Central memory CD4-positive, alpha-beta T cell (primary cell): ENCODE results near the gene VIL1.
A peak's percentile ranks its signal among the peaks of the same experiment; 100 is the strongest.

Source experiments
- DNase-seq: peaks from one replicate; pipeline ENCODE4 v3.0.0; 2022

VIL1 gene

DNA sequence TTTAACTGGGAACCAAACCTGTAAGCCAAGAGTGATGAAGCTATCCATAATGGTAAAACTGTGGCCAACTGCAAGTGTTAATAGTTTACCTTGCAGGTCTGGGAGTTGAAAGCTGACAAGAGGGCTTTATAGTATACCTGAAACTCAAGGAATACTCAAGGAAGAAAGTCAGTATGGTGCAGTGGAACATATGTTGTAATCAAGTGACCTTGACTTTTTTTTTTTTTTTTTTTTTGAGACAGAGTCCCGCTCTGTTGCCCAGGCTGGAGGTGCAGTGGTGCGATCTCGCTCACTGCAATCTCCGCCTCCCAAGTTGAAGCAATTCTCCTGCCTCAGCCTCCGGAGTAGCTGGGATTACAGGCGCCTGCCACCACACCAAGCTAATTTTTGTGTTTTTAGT lies 27.6 kb downstream of the VIL1 start:
- DNase-seq: no peak

DNA sequence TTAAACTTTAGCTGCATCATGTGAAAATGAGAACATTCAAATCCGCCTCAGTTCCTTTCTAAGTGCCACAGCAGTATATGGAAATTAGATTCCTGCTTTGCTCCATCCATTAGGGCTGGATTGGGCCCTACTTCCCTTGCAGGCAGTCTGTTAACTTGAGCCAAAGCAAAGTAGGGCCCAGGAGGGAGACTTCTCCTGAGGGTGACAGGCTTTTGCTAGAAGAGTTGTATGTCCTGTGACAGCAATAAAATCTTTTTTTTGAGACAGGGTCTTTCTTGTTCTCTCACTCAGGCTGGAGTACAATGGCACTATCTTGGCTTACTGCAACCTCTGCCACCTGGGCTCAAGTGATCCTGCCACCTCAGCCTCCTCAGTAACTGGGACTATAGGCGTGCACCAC lies 28.1 kb downstream of the VIL1 start:
- DNase-seq: no peak

- DNase-seq: no peak
Measured at GRCh38 chr2:218448934-218449333, 30.0 kb downstream of the VIL1 start.

GRCh38 chr2:218452079-218452478 lies 33.2 kb downstream of the VIL1 start:
- no peak for DNase-seq

GRCh38 chr2:218456849-218457248 lies 37.9 kb downstream of the VIL1 start:
- no peak for DNase-seq

DNA sequence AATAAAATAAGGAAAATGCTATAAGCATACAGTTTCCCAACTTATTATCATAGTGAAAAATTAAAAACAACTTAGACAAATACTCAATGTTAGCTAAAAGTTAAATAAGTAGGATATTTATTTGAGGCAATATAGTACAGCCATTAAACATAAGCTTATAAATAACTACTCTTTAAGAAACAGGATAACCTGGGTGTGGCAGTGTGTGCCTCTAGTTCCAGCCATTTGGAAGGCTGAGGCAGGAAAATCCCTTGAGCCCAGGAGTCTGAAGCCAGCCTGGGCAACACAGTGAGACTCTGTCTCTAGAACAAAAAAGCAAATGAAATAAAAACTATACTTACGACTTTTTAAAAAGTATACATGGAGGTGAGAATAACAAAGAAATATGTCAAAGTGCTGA lies 39.7 kb downstream of the VIL1 start:
- DNase-seq: no peak

DNA sequence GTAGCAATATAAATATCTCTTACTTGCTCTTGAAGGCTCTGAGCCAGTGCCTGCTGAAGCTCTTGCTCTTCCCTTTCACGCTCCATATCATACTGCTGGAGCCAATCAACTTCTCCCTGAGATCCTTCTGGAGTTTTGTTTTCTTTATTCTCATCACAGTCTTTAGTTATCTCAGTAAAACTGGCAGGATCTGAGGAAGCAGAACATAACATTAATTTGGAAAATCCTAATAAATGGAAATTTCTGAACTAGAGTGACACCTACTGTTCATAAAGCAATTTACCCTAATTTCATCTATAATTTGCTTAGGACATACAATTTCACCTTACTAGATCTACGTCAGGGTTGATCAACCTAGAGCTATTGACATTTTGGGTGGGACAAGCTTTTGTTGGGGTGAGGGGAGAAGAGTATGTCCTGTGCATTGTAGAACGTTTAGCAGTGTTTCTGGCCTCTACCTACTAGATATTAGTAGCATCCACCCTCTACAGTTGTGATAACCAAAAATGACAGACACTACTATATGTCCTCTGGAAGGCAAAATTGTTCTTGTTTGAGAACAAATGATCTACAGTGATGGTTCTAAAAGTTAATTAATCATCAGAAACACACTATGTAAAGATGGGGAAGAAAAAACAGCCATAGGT lies 47.2 kb downstream of the VIL1 start:
- peak; percentile 3 for DNase-seq

DNA sequence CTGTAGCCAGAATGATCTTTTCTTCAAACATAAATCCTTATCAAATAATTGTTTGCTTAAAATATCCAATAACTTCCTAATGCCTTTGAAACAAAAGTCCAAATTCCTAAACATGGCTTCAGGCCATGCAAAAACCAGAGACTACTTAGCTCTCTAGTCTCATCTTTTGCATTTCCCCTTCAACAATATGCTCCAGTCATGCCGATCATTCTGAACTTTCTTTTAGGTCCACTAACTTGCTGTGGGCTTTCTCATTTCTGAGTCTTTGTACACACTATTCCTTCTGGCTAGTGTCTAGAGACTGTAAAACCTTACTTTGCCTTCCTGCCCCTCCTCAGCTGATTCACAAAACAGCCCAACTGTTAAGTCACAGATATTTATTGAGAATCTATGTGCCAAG lies 51.5 kb downstream of the VIL1 start:
- no peak for DNase-seq

DNA sequence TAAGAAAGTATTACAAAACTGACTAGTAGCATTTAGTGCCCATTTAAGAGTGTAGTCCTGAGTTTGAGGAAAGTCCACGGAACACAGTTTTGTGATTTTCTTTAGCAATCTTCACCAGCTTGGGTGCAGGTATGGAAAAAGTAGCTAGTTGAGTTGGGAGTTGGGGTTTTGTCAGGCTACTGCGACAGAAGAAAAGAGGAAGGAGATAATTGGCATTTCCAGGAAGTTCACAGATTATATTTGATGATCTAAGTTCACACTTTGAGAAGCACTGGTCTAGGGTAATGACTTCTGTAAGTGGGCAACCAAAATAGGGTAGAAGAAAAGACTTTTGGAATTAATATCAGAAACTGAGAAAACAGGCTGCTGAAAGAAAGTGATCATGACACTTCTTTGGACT lies 52.1 kb downstream of the VIL1 start:
- no peak for DNase-seq

GRCh38 chr2:218471982-218472381 lies 53.1 kb downstream of the VIL1 start:
- no peak for DNase-seq

DNA sequence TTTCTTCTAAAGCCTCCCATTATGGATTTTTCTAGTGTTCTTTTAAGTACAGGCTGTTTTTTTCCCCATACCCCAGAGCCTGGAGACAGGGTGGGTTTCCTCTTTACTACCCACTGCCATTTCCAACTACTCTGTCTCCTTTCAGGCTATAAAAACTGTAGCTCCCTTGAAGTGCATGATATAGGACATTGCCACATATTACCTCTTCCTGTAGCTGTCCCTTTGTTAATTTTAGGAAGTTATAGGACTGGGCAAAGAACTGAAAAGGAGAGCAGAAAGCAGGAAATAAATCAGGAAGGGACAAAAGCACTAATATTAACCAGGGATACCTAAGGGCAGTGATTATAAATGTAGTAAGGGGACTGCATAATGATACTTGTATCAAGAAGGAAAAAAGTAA lies 54.1 kb downstream of the VIL1 start:
- no peak for DNase-seq

GRCh38 chr2:218474527-218474926 lies 55.6 kb downstream of the VIL1 start:
- no peak for DNase-seq

DNA sequence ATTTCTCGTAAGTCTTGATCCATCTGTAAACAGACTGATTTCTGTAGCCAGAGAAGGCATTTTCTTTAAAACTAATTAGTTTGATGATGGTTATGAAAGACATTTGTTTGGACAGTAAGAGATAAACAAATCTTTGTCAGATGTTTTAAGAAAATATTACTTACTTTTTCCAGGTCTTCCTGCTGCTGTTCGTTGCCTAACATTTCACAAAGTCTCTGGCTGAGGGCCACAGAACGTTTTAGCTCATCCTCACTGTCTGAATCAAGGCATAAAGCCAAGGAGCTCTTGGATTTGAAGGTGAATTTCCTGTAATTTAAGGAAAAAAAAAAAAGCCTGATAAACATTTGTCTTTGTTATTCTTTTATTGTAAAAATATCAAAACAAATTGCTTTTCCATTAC lies 57.8 kb downstream of the VIL1 start:
- no peak for DNase-seq

- no peak for DNase-seq
Measured at GRCh38 chr2:218477247-218477646, 58.3 kb downstream of the VIL1 start.

- DNase-seq: no peak
Measured at GRCh38 chr2:218478544-218478943, 59.6 kb downstream of the VIL1 start.

GRCh38 chr2:218479595-218479994 lies 60.7 kb downstream of the VIL1 start:
- no peak for DNase-seq

DNA sequence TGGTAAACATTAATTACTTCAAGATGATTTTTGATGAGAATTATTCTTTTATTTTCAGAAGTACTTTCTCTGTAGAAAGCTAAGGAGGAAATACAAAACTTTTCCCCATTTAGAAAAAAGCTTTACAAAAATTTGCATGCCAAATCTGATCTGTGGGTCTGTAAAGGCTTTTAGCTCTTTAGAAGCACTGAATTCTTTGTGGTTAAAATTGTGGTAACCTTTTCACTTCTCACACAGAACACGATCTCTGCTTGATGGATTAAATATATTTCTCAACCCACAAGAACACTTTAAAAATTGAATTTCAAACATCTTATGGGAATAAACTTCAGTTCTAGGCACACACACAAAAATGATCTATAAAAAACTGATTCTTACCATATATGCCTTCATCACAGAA lies 63.7 kb downstream of the VIL1 start:
- DNase-seq: no peak

DNA sequence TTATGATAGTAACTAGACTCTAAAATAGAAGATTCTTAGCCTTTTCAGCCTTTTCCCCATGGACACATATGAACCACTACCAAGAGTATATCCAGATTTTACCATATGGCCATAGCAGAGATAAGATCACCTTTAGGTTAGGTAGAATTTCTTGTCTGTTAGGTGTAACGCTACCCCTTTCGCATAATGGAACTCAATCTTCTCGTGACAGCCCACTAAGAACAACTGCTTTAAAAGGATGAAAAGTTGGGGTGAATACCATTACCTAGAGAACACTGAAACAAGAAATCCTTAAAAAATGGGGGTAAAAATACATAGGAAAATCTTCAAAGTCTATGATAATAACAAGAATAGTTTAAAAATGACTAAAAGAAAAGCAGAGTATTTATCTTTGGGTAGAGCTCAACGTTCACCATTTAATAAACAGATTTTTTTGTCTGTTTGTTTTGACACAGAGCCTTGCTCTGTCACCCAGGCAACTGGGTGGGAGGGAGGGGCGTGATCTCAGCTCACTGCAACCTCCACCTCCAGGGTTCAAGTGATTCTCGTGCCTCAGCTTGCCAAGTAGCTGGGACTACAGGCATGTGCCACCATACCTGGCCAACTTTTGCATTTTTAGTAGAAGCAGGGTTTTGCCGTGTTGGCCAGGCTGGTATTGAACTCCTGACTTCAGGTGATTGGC lies 67.2 kb downstream of the VIL1 start:
- no peak for DNase-seq

- DNase-seq: no peak
Measured at GRCh38 chr2:218500501-218501060, 81.7 kb downstream of the VIL1 start.

GRCh38 chr2:218501665-218502064 lies 82.7 kb downstream of the VIL1 start:
- no peak for DNase-seq
